Activated CD4-positive, alpha-beta T cell treated with anti-CD3 and anti-CD28 coated beads for 36 hours (primary cell): ENCODE measurements around the gene CYB561D2. TPM values are rescaled to one million over a fixed set of nuclear protein-coding genes. Genes with fewer than 3 reads are reported as not detected.

Experiments
- ATAC-seq: fragments of 200-7000 bp; cut with Tn5 transposase; one replicate; pipeline ENCODE4 v1.10.0; 2021; ENCODE audit warnings: mild to moderate bottlenecking, moderate library complexity
- CTCF ChIA-PET: fragments of 350-600 bp; sonication (Branson Sonifier 250); formaldehyde crosslinking; loops from one replicate; lab custom pipeline; 2021; ENCODE audit warnings: antibody characterized with exemption; lab: Charles Lee
- POLR2A ChIA-PET: fragments of 350-600 bp; sonication (Branson Sonifier 250); formaldehyde crosslinking; loops from one replicate; lab custom pipeline; 2021; ENCODE audit warnings: antibody characterized with exemption, inconsistent platforms; lab: Charles Lee
- DNase-seq: peaks from one replicate; pipeline ENCODE4 v3.0.0-alpha.2; 2020
- H3K27ac Mint-ChIP-seq: one replicate; pipeline ENCODE4 v1.8.0; 2021; ENCODE audit warnings: mixed read lengths
- H3K27me3 Mint-ChIP-seq: one replicate; pipeline ENCODE4 v1.8.0; 2021; ENCODE audit warnings: mixed read lengths
- H3K36me3 Mint-ChIP-seq: one replicate; pipeline ENCODE4 v1.8.0; 2021; ENCODE audit warnings: low read depth, mixed read lengths
- H3K4me1 Mint-ChIP-seq: one replicate; pipeline ENCODE4 v1.8.0; 2021; ENCODE audit warnings: mixed read lengths
- H3K4me3 Mint-ChIP-seq: one replicate; pipeline ENCODE4 v1.8.0; 2021; ENCODE audit warnings: mild to moderate bottlenecking, moderate library complexity, mixed read lengths
- H3K9me3 Mint-ChIP-seq: one replicate; pipeline ENCODE4 v1.8.0; 2021; ENCODE audit warnings: low read depth, mixed read lengths
- intact Hi-C, 2 experiments: fragments of 100-400 bp; cut with DNase I in 1 of 2; cut with micrococcal nuclease in 1 of 2; formaldehyde crosslinking; loops; one replicate each; pipeline versions ENCODE4 v1.14.2 to v1.15.1; 2022 to 2024; cut with DNase I, micrococcal nuclease
- total RNA-seq, 2 experiments: library from RNA; stranded (reverse); gene quantifications; one replicate each; pipeline ENCODE4 v1.2.3, GENCODE V29; 2021

The CYB561D2 gene
- total RNA-seq, 2 experiments from 2014 or later: 10.3 to 14.3 TPM

- DNase-seq (no peak), ATAC-seq (no peak)
- no peaks in the 10 kb centered on the region for H3K27me3 Mint-ChIP-seq
- intact Hi-C loops: no loop called here
- ChIA-PET POLR2A (no interaction called here), CTCF (no interaction called here)
- H3K36me3 Mint-ChIP-seq: no peaks in the 10 kb centered on the region
- H3K4me1 Mint-ChIP-seq: peaks cover 1% of the 10 kb centered on the region
- H3K9me3 Mint-ChIP-seq: no peaks in the 10 kb centered on the region
- H3K27ac Mint-ChIP-seq: no peak overlapping the region
- no peak overlapping the region for H3K4me3 Mint-ChIP-seq
Measured at GRCh38 chr3:50389414-50389767, 38.7 kb downstream of the CYB561D2 start.

- ATAC-seq (no peak), DNase-seq (no peak)
- H3K4me3 Mint-ChIP-seq: no peak overlapping the region
- POLR2A ChIA-PET: no interaction called here
- no peaks in the 10 kb centered on the region for H3K9me3 Mint-ChIP-seq
- H3K27me3 Mint-ChIP-seq: no peaks in the 10 kb centered on the region
- intact Hi-C loops: no loop called here
- no peak overlapping the region for H3K27ac Mint-ChIP-seq
- no peaks in the 10 kb centered on the region for H3K36me3 Mint-ChIP-seq
- peaks cover 1% of the 10 kb centered on the region for H3K4me1 Mint-ChIP-seq
- CTCF ChIA-PET: no interaction called here
Measured at GRCh38 chr3:50390508-50391224, 40.0 kb downstream of the CYB561D2 start.

- no peak for ATAC-seq
- Mint-ChIP-seq H3K4me1 (peaks cover 1% of the 10 kb centered on the region), H3K4me3 (no peak overlapping the region), H3K27ac (no peak overlapping the region), H3K9me3 (no peaks in the 10 kb centered on the region), H3K36me3 (no peaks in the 10 kb centered on the region), H3K27me3 (no peaks in the 10 kb centered on the region)
- no peak for DNase-seq
- ChIA-PET POLR2A (no interaction called here), CTCF (no interaction called here)
- intact Hi-C loops: no loop called here
Measured at GRCh38 chr3:50392101-50392715, 41.5 kb downstream of the CYB561D2 start.

GRCh38 chr3:50393061-50393460 lies 42.4 kb downstream of the CYB561D2 start:
- DNase-seq (no peak), ATAC-seq (no peak)
- Mint-ChIP-seq H3K27ac (no peak overlapping the region), H3K9me3 (no peaks in the 10 kb centered on the region), H3K27me3 (no peaks in the 10 kb centered on the region), H3K4me1 (peaks cover 1% of the 10 kb centered on the region), H3K36me3 (no peaks in the 10 kb centered on the region), H3K4me3 (no peak overlapping the region)
- ChIA-PET POLR2A (no interaction called here), CTCF (interaction anchor here (0.8 kb wide), 1 partner anchor 126 kb away, joined by 3 read pairs; no protein-coding TSS in a partner anchor)
- intact Hi-C loops: no loop called here

- no peak for DNase-seq
- H3K4me1 Mint-ChIP-seq: peaks cover 1% of the 10 kb centered on the region
- H3K36me3 Mint-ChIP-seq: no peaks in the 10 kb centered on the region
- ChIA-PET POLR2A (no interaction called here), CTCF (no interaction called here)
- no peaks in the 10 kb centered on the region for H3K27me3 Mint-ChIP-seq
- H3K27ac Mint-ChIP-seq: no peak overlapping the region
- intact Hi-C loops: no loop called here
- no peaks in the 10 kb centered on the region for H3K9me3 Mint-ChIP-seq
- H3K4me3 Mint-ChIP-seq: no peak overlapping the region
- ATAC-seq: no peak
Measured at GRCh38 chr3:50395070-50395860, 44.6 kb downstream of the CYB561D2 start.

- Mint-ChIP-seq H3K9me3 (no peaks in the 10 kb centered on the region), H3K27ac (no peak overlapping the region), H3K4me1 (peaks cover 1% of the 10 kb centered on the region), H3K27me3 (no peaks in the 10 kb centered on the region), H3K4me3 (no peak overlapping the region), H3K36me3 (no peaks in the 10 kb centered on the region)
- no peak for ATAC-seq
- intact Hi-C loops: no loop called here
- CTCF ChIA-PET: interaction anchor here (0.5 kb wide), 1 partner anchor 172 kb away, joined by 3 read pairs; no protein-coding TSS in a partner anchor
- no peak for DNase-seq
- POLR2A ChIA-PET: no interaction called here
Measured at GRCh38 chr3:50396502-50396901, 45.8 kb downstream of the CYB561D2 start.

GRCh38 chr3:50401978-50402595 lies 51.4 kb downstream of the CYB561D2 start:
- Mint-ChIP-seq H3K27ac (no peak overlapping the region), H3K4me1 (no peaks in the 10 kb centered on the region), H3K4me3 (no peak overlapping the region), H3K9me3 (no peaks in the 10 kb centered on the region), H3K27me3 (no peaks in the 10 kb centered on the region), H3K36me3 (no peaks in the 10 kb centered on the region)
- no peak for DNase-seq
- ATAC-seq: no peak
- ChIA-PET POLR2A (no interaction called here), CTCF (interaction anchor here (0.6 to 1.0 kb wide), 2 partner anchors 8 to 14 kb away, joined by 3 read pairs; no protein-coding TSS in a partner anchor)
- intact Hi-C loops: no loop called here

Other genes starting within 250 kb of the CYB561D2 start
- gene SEMA3F, start 195.5 kb upstream of the CYB561D2 start, total RNA-seq: under 1 TPM; 0.25 to 0.46 TPM
- gene GNAT1, start 159.3 kb upstream of the CYB561D2 start, total RNA-seq: under 1 TPM in 1 of 2 experiments, not detected in 1; 0.14 TPM
- gene SLC38A3, start 145.6 kb upstream of the CYB561D2 start, total RNA-seq: under 1 TPM in 1 of 2 experiments, not detected in 1; 0.12 TPM
- 100 to 1,000 TPM; 280 to 341 TPM for gene GNAI2, start 114.7 kb upstream of the CYB561D2 start, total RNA-seq
- gene SEMA3B, start 81.7 kb upstream of the CYB561D2 start, total RNA-seq: 1 to 10 TPM; 1.6 to 2.1 TPM
- not detected for gene LSMEM2, start 71.8 kb upstream of the CYB561D2 start, total RNA-seq
- 100 to 1,000 TPM; 100 to 125 TPM for gene IFRD2, start 58.4 kb upstream of the CYB561D2 start, total RNA-seq
- 1 to 10 TPM; 4.5 to 5.4 TPM for gene HYAL3, start 51.5 kb upstream of the CYB561D2 start, total RNA-seq
- 10 to 100 TPM; 17.6 to 18.7 TPM for gene NAA80, start 51.5 kb upstream of the CYB561D2 start, total RNA-seq
- under 1 TPM in 1 of 2 experiments, not detected in 1; 0.37 TPM for gene HYAL1, start 47.3 kb upstream of the CYB561D2 start, total RNA-seq
- gene HYAL2, start 28.1 kb upstream of the CYB561D2 start, total RNA-seq: 1 to 10 TPM; 4.7 to 5.1 TPM
- 10 to 100 TPM; 15.0 to 17.1 TPM for gene TUSC2, start 22.6 kb upstream of the CYB561D2 start, total RNA-seq
- gene RASSF1, start 10.0 kb upstream of the CYB561D2 start, total RNA-seq: 10 to 100 TPM; 30.8 to 50.7 TPM
- gene ZMYND10, start 5.1 kb upstream of the CYB561D2 start, total RNA-seq: 1 to 10 TPM; 1.0 to 1.3 TPM
- gene NPRL2, start 87 bp upstream of the CYB561D2 start, total RNA-seq: 10 to 100 TPM; 42.5 to 43.0 TPM
- 10 to 100 TPM; 13.1 to 16.1 TPM for gene TMEM115, start 8.7 kb downstream of the CYB561D2 start, total RNA-seq
- gene CACNA2D2, start 152.8 kb downstream of the CYB561D2 start, total RNA-seq: 1 to 10 TPM; 1.1 to 1.5 TPM
- 10 to 100 TPM; 31.7 to 31.9 TPM for gene C3orf18, start 216.9 kb downstream of the CYB561D2 start, total RNA-seq
- 10 to 100 TPM; 61.6 to 77.7 TPM for gene HEMK1, start 218.7 kb downstream of the CYB561D2 start, total RNA-seq